Measurements from ENCODE around the gene TTC31.

TTC31 gene

DNA sequence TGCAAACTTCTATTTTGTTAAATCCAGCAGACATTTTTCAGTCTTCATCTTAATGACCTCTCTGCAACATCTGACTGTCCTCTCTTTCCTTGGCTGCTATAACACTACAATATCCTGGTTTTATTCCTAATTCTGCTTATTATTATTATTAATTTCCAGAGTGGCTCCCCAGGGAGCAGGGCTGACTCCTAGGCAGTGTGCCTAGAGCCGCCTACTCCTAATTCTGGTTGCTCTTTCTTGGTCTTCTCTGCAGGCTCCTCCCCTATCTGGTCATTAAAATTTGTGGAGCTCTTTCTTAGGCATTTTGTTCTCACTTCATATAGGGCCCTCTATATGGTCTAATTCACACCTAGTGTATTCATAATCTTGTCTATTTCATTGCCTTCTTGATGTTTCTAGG lies 60.1 kb downstream of the TTC31 start:
- TF ChIP-seq SIN3A (IDR thresholded peaks at IDR 0.05; ENCODE audit: borderline replicate concordance, insufficient read depth, low read length) (no peak), POLR2AphosphoS5 (IDR thresholded peaks at IDR 0.05; ENCODE audit: low read depth, low read length) (no peak), TAF1 (IDR thresholded peaks at IDR 0.05; ENCODE audit: borderline replicate concordance, insufficient read depth, low read length) (no peak), FOXP2 (optimal IDR thresholded peaks at IDR 0.05; ENCODE audit: borderline replicate concordance, extremely low read depth, extremely low read length, insufficient read depth) (no peak)
- TF ChIP-seq, protein P1, sequence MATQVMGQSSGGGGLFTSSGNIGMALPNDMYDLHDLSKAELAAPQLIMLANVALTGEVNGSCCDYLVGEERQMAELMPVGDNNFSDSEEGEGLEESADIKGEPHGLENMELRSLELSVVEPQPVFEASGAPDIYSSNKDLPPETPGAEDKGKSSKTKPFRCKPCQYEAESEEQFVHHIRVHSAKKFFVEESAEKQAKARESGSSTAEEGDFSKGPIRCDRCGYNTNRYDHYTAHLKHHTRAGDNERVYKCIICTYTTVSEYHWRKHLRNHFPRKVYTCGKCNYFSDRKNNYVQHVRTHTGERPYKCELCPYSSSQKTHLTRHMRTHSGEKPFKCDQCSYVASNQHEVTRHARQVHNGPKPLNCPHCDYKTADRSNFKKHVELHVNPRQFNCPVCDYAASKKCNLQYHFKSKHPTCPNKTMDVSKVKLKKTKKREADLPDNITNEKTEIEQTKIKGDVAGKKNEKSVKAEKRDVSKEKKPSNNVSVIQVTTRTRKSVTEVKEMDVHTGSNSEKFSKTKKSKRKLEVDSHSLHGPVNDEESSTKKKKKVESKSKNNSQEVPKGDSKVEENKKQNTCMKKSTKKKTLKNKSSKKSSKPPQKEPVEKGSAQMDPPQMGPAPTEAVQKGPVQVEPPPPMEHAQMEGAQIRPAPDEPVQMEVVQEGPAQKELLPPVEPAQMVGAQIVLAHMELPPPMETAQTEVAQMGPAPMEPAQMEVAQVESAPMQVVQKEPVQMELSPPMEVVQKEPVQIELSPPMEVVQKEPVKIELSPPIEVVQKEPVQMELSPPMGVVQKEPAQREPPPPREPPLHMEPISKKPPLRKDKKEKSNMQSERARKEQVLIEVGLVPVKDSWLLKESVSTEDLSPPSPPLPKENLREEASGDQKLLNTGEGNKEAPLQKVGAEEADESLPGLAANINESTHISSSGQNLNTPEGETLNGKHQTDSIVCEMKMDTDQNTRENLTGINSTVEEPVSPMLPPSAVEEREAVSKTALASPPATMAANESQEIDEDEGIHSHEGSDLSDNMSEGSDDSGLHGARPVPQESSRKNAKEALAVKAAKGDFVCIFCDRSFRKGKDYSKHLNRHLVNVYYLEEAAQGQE (IDR thresholded peaks at IDR 0.05; ENCODE audit: insufficient read depth in 1 of 2, low read depth in 2 of 2, low read length in 2 of 2), result no peak

All from PFSK-1 (cell line).